Measurements from ENCODE around the gene CFL1.

The CFL1 gene

DNA sequence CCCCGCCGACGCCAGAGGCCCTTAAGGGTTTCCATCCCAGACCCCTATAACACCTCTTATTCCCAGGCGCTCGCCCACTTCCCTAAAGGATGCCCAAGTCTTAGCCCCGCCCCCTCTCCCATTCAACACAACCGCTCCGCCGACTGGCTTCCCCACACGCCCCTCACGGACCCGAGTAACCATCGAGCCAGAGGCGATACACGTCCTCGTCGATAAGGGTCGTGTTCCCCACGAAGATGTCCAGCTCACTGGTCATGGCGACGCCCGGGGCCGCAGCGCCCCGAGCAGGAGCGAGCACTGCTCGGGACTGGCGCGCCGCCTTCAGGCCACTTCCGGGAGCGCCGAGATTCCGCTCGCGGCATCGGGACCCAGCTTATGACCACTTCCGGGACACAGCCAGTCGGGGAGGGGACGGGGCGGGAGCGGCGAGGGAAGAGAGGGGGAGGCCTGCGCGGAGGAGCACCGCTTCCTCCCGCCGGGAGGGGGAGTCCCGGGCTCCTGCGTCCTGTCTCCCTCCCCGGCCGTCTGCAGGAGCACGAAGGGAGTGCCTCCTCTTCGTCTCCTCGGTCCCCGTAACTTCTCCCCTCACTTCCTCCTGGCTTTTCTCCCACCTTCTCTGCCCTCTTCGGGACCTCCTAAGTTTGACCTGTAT lies 30.3 kb upstream of the CFL1 start, which contains the start of gene FIBP:
Gene FIBP (minus strand): TSS at position 309 of the 652 bp plus-strand sequence. CDS start 53 bp downstream, at position 256.
- peak; percentile 89 to 93 for DNase-seq (ENCODE audit: low read depth in 2 of 2)

DNA sequence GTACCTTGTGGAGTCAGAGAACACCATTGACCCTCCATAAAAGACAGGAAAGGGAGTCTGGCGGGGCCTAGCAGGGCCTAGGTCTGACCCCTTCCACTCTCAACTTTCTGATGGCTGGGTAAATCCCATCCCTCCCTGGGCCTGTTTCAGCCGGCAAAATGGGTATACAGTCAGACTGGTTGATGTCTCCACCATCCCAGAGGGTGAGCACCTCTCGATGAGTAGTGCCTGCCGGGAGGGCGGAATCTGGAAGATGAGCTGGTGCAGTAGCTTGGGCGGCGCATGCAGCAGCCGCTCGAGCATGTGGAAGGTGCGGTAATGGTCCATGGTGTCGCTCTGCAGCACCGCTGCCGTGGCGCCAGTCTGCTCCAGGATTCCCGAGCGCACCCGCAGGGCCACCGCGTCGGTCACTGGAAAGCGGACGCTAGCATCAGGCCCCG lies 29.8 kb upstream of the CFL1 start:
- no peak for DNase-seq (ENCODE audit: low read depth in 2 of 2)

DNA sequence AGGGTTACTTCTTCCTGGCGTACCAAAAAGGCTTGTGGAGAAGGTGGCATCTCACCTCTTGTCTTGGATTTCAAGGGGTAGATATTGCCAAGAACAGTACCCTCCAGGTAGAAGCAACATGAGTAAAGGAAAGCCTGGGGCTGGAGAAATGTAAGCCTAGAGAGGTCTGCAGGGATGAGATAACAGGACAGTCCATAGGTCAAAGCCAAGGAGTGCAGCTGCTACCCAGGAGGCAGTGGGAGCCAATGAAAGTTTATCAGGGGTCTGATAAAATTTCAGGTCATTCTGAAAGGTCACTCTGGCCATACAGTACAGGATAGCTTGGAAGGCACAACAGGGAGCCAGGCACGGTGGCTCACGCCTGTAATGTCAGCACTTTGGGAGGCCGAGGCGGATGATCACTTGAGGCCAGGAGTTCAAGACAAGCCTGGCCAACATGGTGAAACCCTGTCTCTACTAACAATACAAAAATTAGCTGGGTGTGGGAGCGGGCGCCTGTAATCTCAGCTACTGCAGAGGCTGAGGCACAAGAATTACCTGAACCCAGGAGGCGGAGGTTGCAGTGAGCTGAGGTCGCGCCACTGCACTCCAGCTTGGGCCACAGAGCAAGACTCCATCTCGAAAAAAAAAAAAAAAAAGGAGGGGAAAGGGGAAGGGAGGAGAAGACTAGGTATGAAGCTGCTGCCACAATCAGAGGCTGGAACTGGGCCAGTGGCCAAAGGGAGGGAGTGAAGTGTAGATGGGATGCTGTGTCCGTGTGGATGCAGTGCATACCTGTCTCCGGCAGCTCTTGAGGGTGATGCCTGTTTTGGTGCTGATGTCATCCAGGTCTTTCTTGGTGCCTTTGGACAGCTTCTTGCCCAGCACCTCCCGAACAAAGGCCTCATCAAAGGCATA lies 29.1 kb upstream of the CFL1 start:
- no peak for DNase-seq (ENCODE audit: low read depth in 2 of 2)

DNA sequence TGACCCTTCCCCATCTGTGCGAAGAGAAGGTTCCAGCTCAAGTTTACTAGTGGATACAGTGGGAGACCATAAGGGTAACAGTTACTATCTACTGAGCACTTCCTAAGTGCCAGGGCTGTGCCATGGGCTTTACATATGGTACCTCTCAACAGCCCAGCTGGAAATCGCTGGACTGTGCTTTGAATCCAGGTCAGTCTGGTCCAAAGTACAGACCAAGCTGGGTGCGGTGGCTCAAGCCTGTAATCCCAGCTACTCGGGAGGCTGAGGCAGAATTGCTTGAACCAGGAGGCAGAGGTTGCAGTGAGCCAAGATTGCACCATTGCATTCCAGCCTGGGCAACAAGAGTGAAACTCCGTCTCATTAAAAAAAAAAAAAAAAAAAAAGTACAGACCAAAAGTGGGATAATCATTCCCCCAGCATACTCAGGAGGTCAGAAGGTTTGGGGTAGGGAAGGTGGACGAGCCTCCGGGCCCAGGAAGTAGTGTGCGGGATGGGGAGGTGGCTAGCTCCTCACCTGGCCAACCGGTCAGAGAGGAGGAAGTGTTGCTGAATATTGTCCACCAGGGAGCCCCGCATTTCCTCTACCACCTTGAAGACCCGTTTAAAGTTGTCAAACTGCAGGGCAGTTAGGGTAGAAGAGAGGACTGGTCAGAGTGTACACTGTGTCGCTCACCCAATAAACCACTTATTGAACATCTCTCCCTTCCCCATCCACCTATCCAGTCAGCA lies 28.0 kb upstream of the CFL1 start:
- DNase-seq (ENCODE audit: low read depth in 2 of 2), result no peak

DNA sequence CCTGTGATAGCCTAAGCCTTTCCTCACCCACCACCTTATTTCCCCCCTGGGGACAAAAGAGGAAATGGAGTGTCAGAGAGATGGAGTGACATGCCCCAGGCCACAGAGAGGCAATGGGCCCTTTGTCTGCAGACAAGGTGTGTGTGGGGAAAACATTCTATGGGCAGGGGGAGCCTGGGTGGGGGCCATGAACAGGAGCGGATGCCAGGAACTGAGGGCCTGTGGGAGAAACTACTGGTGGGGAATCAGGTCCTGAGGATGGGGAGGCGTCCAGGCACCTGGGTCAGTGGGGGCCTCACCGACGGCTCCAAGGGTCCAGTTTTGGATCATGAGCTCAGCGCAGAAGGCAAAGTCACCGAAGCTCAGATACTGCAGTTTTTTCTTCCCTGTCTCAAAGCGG lies 27.3 kb upstream of the CFL1 start:
- DNase-seq (ENCODE audit: low read depth in 2 of 2), result no peak

DNA sequence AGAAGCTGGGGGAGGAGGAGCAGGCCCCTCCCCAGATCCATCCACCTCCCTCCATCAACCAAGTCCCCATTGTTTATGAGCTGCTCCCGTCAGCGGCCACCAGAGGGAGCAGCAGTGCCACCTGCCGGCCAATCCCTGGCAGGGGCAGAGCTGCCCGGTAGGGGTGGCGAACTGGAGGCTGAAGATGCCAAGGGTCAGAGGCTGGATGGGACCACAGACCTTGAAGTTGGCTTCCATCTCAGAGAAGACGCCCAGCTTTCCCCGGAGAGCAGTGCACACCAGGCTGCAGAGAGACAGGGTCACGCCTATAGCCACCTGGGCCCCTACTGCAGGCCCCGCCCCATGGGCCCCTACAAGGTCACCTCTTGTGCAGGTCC lies 26.7 kb upstream of the CFL1 start:
- peak; percentile 62 to 67 for DNase-seq (ENCODE audit: low read depth in 2 of 2)

DNA sequence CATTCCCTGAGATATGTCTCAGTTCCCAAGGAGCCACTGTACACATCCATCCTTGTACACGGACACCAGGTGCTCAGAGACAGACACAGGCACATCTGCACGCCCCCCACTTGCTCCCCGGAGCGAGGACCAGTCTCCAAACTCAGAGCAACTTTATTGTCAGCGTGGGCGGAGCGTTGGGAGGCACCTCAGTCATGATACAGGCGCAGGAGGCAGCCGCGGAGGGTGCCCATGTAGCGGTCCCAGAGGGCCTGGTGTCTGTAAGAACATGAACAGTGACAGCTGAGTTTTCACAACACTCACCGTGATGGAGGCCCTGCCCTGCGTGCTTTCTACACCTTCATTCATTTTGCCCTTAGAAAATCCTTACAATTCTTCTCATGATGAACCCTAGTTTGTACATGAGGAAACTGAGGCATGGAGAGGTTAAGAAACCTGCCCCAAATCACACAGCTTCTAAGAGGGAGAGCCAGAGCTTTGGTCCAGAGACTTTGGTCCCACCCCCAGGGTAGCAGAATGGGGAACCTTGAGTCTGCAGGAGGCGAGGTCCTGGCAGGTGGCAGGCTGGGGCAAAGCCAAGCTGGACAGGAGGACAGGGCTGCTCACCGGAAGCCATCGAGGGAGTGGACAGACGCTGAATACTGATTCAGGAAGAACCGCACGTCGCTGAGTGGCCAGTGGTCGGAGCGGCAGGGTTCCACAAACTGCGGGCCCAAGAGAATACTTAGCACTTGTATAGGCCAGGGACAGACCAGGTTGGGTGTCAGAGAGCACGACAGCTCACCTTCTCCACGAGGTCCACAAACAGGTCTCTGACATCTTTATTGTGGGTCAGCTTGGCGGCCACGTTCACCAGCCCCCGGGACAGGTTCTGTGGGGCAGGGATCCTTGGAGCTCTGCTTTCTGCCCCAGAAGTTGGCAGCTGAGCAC lies 26.1 kb upstream of the CFL1 start:
- no peak for DNase-seq (ENCODE audit: low read depth in 2 of 2)

DNA sequence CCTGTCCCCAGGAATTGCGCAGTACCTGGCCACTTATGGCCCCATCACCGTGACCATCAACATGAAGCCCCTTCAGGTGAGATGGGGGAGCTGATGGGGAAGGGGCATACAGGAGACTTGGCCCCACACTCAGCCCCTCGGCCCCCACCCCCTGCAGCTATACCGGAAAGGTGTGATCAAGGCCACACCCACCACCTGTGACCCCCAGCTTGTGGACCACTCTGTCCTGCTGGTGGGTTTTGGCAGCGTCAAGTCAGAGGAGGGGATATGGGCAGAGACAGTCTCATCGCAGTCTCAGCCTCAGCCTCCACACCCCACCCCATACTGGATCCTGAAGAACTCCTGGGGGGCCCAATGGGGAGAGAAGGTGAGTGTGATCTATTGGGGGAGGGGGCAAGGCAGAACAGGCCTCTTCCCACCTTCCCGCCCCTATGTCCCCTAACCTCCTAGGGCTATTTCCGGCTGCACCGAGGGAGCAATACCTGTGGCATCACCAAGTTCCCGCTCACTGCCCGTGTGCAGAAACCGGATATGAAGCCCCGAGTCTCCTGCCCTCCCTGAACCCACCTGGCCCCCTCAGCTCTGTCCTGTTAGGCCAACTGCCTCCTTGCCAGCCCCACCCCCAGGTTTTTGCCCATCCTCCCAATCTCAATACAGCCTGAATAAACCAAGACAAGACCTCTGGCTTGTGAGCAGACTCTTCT lies 25.2 kb upstream of the CFL1 start:
- DNase-seq (ENCODE audit: low read depth in 2 of 2), result no peak

DNA sequence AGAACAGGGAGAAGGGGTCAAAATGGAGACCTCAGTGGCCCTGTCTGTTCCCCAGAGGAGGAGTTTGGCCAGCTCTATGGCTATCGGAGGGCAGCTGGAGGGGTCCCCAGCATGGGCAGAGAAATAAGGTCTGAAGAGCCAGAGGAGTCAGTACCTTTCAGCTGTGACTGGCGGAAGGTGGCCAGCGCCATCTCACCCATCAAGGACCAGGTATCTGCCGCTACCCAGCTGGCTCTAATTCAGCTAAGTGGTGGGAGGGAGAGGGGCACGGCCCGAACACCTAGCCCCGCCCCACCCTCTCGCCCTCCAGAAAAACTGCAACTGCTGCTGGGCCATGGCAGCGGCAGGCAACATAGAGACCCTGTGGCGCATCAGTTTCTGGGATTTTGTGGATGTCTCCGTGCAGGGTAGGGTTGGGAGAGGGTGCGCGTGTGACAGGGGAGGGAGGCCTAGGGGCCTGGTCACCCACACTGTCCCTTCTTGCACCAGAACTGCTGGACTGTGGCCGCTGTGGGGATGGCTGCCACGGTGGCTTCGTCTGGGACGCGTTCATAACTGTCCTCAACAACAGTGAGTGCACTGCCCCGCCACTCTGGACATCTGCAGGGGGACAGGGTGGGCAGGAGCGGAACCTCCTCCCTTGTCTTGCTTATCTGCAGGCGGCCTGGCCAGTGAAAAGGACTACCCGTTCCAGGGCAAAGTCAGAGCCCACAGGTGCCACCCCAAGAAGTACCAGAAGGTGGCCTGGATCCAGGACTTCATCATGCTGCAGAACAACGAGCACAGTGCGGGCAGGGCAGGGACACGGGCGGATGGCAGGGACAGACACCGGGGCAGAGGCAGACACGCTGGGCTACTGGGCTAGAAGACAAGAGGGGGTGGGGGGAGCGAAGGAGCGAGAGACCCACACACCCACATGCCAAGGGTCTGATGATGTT lies 24.4 kb upstream of the CFL1 start:
- DNase-seq (ENCODE audit: low read depth in 2 of 2), result no peak

DNA sequence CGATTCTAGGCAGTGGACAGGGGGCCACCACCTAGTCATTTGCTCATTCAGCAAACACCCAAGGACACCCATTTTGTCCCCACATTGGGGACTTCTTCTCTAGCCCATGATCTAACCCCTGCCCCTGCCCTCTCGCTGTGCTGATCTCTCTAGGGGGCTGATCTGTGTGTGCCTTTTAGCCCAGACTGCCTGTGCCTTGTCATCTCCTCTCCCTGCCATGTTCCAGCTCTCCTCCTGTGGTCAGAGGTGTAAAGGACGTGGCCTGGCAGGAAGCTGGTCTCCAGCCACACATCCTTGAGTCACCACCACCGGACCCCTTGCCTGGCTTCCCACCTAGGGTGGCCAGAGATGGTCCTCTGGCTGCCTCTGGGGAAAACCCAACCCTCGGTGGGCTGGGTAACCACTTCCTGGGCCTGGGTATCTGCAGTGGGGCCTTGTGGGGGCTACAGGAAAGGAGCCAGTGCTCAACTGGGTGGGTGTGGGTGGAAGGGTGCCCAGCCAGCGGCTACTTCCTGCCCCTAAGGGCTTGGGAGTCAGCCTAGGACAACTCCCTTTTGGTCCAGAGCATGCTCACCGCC lies 23.0 kb upstream of the CFL1 start:
- no peak for DNase-seq (ENCODE audit: low read depth in 2 of 2)

DNA sequence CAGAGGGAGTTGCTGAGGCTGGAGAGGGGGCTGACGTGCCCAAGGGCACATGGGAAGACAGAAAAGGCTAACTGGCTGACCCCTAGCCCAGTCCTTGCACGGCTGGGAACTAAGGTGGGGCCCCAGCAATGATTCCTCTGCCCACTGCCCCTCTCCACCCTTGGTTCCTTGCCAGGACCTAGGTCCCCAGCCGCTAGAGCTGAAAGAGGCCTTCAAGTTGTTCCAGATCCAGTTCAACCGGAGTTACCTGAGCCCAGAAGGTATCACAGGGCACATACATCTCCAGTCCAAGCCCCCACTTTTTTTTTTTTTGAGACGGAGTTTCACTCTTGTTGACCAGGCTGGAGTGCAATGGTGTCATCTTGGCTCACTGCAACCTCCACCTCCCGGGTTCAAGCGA lies 22.0 kb upstream of the CFL1 start:
- no peak for DNase-seq (ENCODE audit: low read depth in 2 of 2)

DNA sequence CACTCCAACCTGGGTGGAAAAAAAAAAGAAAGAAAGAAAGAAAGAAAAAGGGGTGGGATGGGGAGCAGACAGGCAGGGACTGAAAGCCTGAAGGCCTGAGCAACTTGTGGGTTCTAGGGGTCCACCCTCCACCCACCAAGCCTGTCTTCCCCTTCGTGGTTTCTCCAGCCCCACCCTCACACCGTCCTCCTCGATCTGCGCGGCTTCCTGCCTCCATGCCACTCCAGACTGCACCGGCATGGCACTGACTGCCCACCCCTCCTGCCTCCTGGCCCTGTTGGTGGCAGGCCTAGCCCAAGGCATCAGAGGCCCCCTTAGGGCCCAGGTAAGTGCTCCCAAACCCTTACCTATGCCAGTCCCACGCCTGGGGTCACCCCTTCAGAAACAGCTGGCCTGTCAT lies 21.6 kb upstream of the CFL1 start, which contains the start of gene CTSW:
Gene CTSW (plus strand): TSS at position 221 of the 400 bp plus-strand sequence. CDS start 18 bp downstream, at position 239.
- DNase-seq (ENCODE audit: low read depth in 2 of 2), result no peak

DNA sequence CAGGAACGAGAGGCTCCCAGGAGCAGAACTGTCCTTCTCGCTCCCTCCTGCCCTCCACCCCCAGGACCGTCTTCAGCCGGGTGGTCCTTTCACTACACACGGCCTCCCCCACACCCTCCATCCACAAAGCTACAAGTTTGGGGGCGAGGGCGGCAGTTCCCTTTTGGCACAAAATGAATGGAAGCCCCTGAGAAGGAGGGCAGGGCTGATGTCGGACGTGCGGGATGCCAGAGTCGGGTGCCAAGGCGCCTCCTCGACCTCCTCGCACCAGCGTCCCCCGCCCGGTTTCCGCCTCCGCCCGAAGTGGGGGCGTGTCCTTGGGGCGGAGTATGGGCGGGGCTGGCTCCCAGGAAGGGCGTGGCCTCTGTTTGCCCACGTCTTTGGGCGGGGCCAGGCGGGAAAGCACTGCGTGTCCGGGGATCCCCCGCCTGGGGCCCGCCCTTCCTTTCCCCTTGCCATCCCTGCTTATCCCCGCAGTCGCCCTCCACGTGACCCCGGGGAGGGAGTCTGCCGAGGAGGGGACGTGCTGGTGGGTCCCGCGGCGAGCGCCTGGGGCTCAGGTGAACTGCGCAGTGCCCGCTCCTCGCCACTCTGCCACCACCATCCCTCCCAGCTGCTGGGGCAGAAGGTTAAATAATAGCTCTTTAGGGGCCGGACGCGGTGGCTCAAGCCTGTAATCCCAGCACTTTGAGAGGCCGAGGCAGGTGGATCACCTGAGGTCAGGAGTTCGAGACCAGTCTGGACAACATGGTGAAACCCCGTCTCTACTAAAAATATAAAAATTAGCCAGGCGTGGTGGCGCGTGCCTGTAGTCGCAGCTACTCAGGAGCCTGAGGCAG lies 15.6 kb upstream of the CFL1 start:
- DNase-seq (ENCODE audit: low read depth in 2 of 2), result peak; percentile 95 to 97

DNA sequence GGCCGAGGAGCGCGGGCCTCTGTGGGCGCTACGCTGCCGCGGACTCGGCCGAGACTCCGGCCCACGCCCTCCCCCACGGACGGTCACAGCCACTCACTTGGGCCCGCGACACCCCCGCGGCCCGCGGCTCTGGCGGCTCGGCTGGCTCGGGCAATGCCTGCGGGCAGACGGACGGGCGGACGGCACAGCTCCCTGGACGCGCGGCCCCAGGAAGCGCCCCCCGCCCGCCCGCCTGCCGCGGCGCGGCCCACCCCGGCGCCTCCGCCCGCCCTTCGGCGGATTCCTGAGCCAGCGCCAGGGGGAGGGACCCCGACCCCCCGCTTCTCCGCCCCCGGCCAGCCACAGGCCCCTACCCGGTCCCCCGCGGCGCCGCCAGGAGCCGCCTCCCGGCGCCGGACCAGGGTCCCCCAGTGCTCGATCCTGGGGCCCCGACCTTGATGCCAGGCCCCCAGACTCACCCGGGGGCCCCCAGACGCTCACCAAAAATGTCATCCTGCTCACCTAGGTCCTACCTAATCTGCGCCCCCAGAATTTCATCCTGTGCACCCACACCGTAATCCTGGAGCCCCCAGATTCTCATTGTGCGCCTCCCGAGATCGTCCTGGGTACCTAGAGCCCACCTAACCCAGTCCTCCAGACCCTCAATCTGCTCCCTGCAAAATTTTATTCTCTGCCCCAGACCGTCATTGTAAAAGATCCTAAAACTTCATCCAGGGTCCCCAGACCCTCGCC lies 14.8 kb upstream of the CFL1 start, which contains the start of gene EFEMP2:
Gene EFEMP2 (minus strand): TSS at position 215 of the 732 bp plus-strand sequence. CDS start 446 bp downstream, outside the sequence.
- DNase-seq (ENCODE audit: low read depth in 2 of 2), result no peak

DNA sequence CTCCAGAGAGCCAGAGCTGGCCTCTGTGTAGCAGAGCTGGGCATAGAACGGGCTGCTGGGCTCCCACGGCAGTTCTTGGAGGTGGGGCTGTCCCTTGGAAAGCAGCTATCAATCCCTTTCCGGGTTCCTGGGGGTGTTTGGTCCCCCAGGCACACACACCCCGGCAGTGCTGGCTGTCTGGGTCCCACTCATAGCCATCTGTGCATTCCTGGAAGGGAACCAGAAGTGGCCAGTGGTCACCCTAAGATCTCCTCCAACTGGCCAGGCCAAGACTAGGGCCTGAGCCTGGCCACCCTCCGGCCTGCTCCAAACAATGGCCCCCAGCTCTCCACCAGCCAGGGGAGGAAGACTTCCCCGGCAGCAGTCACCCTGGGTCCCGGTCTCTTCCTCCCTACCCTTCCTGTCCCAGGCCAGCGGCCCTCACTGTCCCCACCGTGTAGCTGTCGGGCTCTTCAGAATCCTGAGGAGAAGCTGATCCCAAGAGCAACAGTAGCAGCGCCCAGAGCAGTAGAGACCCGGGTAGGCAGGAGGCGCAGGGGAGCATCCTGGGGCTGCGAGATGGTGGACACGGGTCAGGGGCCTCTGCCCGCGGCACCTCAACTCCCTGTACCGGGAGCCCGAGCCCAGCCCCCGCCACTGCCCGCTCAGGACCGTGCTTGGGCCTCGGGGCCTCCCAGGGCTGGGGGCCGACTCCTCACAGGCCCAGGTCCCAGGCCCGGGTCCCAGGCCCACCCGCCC lies 14.0 kb upstream of the CFL1 start:
- no peak for DNase-seq (ENCODE audit: low read depth in 2 of 2)
